Psoas muscle (tissue), 8 donors: Measurements from ENCODE around the gene AP1M2. TPM values are rescaled to one million over a fixed set of nuclear protein-coding genes. Genes with fewer than 3 reads are reported as not detected.

Source experiments
- ATAC-seq, 4 donors: fragments of 200-7000 bp; cut with Tn5 transposase; one replicate each; pipeline ENCODE4 v1.9.1; 2020; ENCODE audit warnings: moderate library complexity in 3 of 4, mild to moderate bottlenecking in 2 of 4
- DNase-seq, 2 donors: peaks; one replicate each; pipeline ENCODE4 v3.0.0-alpha.2; 2020
- H3K27ac ChIP-seq: fragments of 200-600 bp; one replicate; pipeline ENCODE4 v1.8.0; 2022
- H3K27me3 ChIP-seq, 3 donors: fragments of 200-600 bp in 1 of 3; one replicate each; pipeline versions ENCODE4 v1.6.1 to v1.8.0; 2013 to 2022; ENCODE audit warnings: low read length in 2 of 3, mild to moderate bottlenecking in 2 of 3, moderate library complexity in 1 of 3; ENCODE audit not compliant: insufficient read depth in 3 of 3
- H3K36me3 ChIP-seq, 2 donors: fragments of 200-600 bp in 1 of 2; one replicate each; pipeline versions ENCODE4 v1.6.1 to v1.8.0; 2013 to 2022; ENCODE audit warnings: low read depth in 1 of 2, mild to moderate bottlenecking in 1 of 2, moderate library complexity in 1 of 2; ENCODE audit not compliant: insufficient read depth in 1 of 2
- H3K4me1 ChIP-seq: fragments of 200-600 bp; one replicate; pipeline ENCODE4 v1.8.0; 2022
- H3K4me3 ChIP-seq: fragments of 200-600 bp; one replicate; pipeline ENCODE4 v1.8.0; 2022; ENCODE audit warnings: mild to moderate bottlenecking
- H3K9me3 ChIP-seq: fragments of 200-600 bp; one replicate; pipeline ENCODE4 v1.8.0; 2022
- CTCF ChIP-seq: fragments of 200-600 bp; IDR thresholded peaks from one replicate; pipeline ENCODE4 v1.8.0; 2022; ENCODE audit warnings: antibody characterized with exemption
- WGBS, 3 donors: extraction: QIAGEN DNeasy Blood & Tissue Kit; methylation state at CpG; one replicate each; pipeline versions ENCODE4 v1.1.6 to v1.1.7; 2013; 5-methylcytosine and 5-hydroxymethylcytosine counted together
- intact Hi-C, 2 donors: fragments of 100-400 bp; cut with DNase I; formaldehyde crosslinking; loops; one replicate each; pipeline versions ENCODE4 v1.11.0 to v1.14.2; 2022
- polyA plus RNA-seq, 3 donors: library from polyadenylated mRNA; stranded (reverse); fragments of 200-250 nt; gene quantifications; one replicate each; pipeline ENCODE4 v1.2.3, GENCODE V29; 2013
- total RNA-seq, 4 donors: library from RNA; stranded (reverse); fragmentation: NEBNext Ultra II Directional in 2 of 4; extraction: Animal tissue kit (Norgen Biotek cat#: 25700) in 2 of 4; gene quantifications; one replicate each; pipeline versions ENCODE4 v1.2.1 to v1.2.4, GENCODE V29; 2021 to 2023
- donor health status: healthy with polysubstance abuse.
- donor health status: DM: no; HTN: no; CAD: no; lungs with moderate emphysema.
- donor health status: Bipolar disorder and iron deficiency.
- donor health status: healthy.
- donor health status: DM: yes; HTN: yes; CAD: no.
- donor health status: DM: no; HTN: no; CAD: no.
- donor health status: DM: no; HTN: no; CAD: no.
- donor health status: DM: yes; HTN: yes; CAD: no.

The AP1M2 gene
- total and polyA plus RNA-seq, 7 donors: 0.13 TPM; not detected in 6

DNA sequence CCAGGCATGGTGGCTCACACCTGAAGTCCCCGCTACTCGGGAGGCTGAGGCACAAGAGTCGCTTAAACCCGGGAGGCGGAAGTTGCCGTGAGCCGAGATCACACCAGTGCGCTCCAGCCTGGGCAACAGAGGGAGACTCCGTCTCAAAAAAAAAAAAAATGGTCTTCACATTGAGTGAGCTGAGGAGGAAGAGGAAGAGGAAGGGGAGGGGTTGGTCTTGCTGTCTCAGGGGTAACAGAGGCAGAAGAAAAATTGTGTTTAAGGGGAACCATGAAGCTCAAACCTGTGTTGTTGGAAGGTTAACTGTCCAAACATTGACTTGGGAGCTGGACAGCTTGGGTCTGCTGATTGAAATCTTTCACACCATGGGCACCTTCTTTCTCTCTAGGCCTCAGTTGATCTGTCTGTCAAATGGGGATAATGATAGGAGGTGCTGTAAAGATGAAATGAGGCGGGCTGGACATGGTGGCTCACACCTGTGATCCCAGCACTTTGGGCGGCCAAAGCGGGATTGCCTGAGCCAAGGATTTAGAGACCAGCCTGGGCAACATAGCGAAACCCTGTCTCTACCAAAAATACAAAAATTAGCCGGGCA lies 28.4 kb upstream of the AP1M2 start:
- Histone ChIP-seq H3K27ac (peak overlapping the region; percentile 71), H3K4me3 (no peak overlapping the region), H3K27me3 (no peaks in the 10 kb centered on the region), H3K4me1 (peaks cover 42% of the 10 kb centered on the region), H3K9me3 (no peaks in the 10 kb centered on the region), H3K36me3 (no peaks in the 10 kb centered on the region)
- 82 to 88% (median 87%) methylated on average over 14 of the region's 14 CpGs for WGBS, 3 donors
- ATAC-seq: no peak
- no peak for TF ChIP-seq CTCF
- intact Hi-C loops: no loop called here
- no peak for DNase-seq

- intact Hi-C loops: no loop called here
- ATAC-seq (peak; percentile 94 to 98 (median 96)), DNase-seq (peak; percentile 76 to 92)
- Histone ChIP-seq H3K4me3 (peak overlapping the region; percentile 29), H3K27me3 (no peaks in the 10 kb centered on the region), H3K27ac (peak overlapping the region; percentile 77), H3K9me3 (no peaks in the 10 kb centered on the region), H3K36me3 (no peaks in the 10 kb centered on the region), H3K4me1 (peaks cover 36% of the 10 kb centered on the region)
- WGBS, 3 donors: 15 to 28% (median 16%) methylated on average over 15 of the region's 15 CpGs
- no peak for TF ChIP-seq CTCF
These were observed 25.5 kb upstream of the AP1M2 start for GRCh38 chr19:10612499-10613119.

DNA sequence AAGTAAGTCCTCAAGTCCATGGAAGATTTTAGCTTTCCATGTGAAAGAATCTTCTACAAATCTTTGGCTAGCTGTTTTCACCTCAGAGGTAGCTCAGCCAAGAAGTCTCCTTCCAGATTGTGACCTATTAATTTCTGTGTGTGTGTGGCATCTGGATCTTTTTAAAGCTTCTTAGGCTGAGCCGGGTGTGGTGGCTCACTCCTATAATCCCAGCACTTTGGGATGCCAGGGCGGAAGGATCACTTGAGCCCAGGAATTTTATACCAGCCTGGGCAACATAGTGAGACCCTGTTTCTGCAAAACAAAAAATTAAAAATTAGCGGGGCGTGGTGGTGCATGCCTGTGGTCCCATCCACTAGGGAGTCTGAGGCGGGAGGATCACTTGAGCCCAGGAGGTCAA lies 24.8 kb upstream of the AP1M2 start:
- Histone ChIP-seq H3K9me3 (no peaks in the 10 kb centered on the region), H3K27ac (peak overlapping the region; percentile 77), H3K36me3 (no peaks in the 10 kb centered on the region), H3K4me1 (peaks cover 35% of the 10 kb centered on the region), H3K27me3 (no peaks in the 10 kb centered on the region), H3K4me3 (no peak overlapping the region)
- ATAC-seq: no peak
- no peak for TF ChIP-seq CTCF
- WGBS, 3 donors: 66 to 84% (median 68%) methylated on average over 5 of the region's 5 CpGs
- no peak for DNase-seq
- intact Hi-C loops: no loop called here

DNA sequence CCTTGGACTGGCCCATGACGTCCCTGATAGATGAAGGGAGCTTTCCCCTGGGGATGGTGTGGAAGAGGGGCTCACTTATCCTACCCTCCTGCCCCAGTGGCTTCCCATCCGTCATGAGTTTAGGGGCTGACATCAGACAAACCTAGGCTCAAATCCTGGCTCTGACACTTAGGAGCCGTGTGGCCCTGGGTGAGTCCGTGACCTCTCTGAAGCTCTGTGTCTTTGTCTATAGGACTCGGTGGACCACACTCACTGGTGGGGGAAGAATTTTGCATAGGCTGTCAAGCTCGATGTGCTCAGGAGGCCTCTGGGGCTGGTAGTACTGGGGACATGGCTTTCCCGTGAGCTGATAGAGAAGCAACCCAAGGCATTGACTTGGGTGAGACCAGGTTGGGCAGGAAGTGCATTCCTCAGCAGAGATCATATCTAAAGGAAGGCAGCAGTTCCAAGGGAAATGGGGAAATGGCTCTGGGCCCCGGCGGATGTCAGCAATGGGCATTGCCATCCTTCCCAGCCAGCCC lies 17.4 kb upstream of the AP1M2 start:
- Histone ChIP-seq H3K27me3 (no peaks in the 10 kb centered on the region), H3K4me3 (peak overlapping the region; percentile 100), H3K9me3 (no peaks in the 10 kb centered on the region), H3K4me1 (peaks cover 16% of the 10 kb centered on the region), H3K36me3 (no peaks in the 10 kb centered on the region), H3K27ac (peak overlapping the region; percentile 81)
- WGBS, 3 donors: 77 to 89% (median 83%) methylated on average over 9 of the region's 9 CpGs
- TF ChIP-seq CTCF: no peak
- no peak for ATAC-seq
- intact Hi-C loops: no loop called here
- DNase-seq: peak in 1 of 2 donors; percentile 57
